ENCODE measurements around the gene USP12.

The USP12 gene

DNA sequence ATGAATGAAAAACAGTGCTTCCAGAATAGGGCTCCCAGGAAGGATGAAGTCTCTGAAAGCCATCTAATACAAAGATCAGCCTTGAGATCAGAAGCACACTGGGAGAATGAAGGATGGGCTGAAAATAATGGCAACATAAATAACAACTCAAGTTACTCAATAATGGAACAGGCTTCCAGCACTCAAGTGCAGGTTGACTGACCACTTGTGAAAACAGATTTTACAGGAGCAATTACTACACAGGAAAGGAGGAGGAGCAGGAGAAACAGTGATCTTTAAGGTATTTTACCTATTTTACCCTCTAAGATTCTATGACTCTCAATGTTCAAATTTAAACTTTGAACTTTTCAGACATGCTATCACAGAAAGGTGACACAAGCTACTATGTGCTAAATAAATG lies 106.0 kb downstream of the USP12 start:
- H3K4me3 ChIP-seq (ENCODE audit: low read depth, low read length): no peak overlapping the region
- TF ChIP-seq, protein P1, sequence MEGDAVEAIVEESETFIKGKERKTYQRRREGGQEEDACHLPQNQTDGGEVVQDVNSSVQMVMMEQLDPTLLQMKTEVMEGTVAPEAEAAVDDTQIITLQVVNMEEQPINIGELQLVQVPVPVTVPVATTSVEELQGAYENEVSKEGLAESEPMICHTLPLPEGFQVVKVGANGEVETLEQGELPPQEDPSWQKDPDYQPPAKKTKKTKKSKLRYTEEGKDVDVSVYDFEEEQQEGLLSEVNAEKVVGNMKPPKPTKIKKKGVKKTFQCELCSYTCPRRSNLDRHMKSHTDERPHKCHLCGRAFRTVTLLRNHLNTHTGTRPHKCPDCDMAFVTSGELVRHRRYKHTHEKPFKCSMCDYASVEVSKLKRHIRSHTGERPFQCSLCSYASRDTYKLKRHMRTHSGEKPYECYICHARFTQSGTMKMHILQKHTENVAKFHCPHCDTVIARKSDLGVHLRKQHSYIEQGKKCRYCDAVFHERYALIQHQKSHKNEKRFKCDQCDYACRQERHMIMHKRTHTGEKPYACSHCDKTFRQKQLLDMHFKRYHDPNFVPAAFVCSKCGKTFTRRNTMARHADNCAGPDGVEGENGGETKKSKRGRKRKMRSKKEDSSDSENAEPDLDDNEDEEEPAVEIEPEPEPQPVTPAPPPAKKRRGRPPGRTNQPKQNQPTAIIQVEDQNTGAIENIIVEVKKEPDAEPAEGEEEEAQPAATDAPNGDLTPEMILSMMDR (IDR thresholded peaks at IDR 0.05; ENCODE audit: low read depth, low read length, missing control alignments): no peak
- DNase-seq (ENCODE audit: low read depth): no peak

DNA sequence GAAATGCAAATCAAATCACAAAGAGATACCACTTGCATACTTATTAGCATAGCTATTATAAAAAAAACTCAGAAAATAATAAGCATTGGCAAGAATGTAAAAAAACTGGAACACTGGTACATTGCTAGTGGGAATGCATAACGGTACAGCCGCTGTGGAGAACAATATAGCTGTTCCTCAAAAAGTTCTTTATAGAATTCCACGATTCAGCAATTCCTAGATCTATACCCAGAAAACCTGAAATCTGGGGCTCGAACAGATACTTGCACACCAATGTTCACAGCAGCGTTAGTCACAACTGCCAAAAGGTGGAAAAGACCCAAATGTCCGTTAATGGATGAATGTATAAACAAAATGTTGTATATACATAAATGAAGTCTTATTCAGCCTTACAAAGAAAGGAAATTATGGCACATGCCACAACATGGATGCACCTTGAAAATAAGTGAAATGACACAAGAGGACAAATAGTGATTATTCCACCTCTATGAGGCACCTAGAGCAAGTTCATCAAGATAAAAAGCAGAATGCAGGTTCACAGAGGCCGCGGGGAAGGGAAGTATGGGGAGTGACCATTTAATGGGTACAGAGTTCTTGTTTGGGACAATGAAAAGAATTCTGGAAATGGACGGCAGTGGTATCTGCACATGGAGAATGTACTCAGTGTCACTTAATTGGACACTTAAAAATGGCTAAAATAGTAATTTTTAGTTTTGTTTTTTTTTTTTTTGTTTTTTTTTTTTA lies 107.2 kb downstream of the USP12 start:
- TF ChIP-seq, protein P1 (IDR thresholded peaks at IDR 0.05; ENCODE audit: low read depth, low read length, missing control alignments): no peak
- DNase-seq (ENCODE audit: low read depth): no peak

DNA sequence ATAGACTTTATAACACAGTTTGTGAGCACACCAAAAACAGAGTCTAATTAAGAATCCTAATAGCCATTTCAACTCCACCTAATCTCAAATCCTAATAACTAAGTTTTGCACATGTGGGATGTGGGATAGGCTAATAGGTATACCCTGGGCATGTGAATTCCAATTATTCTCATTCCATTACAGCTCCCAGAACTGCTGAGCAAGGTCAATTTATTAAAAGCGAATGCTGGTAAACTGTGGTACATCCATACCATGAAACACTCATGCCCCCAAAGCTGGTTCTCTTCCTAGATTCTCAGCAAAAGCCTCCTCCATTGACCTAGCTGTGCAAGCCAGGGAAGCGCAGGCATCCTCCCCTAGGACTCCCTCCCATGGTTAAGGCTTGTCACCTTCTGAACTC lies 113.8 kb downstream of the USP12 start:
- TF ChIP-seq, protein P1 (IDR thresholded peaks at IDR 0.05; ENCODE audit: low read depth, low read length, missing control alignments): no peak

More for the DNA sequence above, 107.2 kb downstream of the USP12 start:
- H3K4me3 ChIP-seq (ENCODE audit: low read depth, low read length): no peak overlapping the region

DNA sequence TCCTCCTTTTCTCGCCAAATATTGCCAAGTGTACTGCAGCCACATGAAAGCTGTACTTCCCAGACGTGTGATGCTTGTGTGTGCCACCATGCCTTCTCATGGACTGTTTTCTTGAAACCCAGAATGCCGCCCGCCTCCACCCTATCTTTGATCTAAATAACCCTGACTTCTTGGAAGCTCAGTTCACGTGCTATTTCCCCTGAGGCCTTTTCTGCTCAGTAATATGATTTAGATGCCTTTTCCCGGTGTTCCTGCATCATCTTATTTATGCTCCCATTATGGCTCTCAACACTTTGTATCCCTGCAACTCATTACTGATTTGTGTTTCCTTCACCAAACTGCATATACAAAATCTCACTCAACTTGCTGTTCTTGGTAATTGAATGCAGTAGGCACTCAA lies 116.1 kb downstream of the USP12 start:
- no peak for DNase-seq (ENCODE audit: low read depth)
- TF ChIP-seq, protein P1 (IDR thresholded peaks at IDR 0.05; ENCODE audit: low read depth, low read length, missing control alignments): no peak
- H3K4me3 ChIP-seq (ENCODE audit: low read depth, low read length): no peak overlapping the region

More for the DNA sequence above, 113.8 kb downstream of the USP12 start:
- no peak overlapping the region for H3K4me3 ChIP-seq (ENCODE audit: low read depth, low read length)
- DNase-seq (ENCODE audit: low read depth): no peak

DNA sequence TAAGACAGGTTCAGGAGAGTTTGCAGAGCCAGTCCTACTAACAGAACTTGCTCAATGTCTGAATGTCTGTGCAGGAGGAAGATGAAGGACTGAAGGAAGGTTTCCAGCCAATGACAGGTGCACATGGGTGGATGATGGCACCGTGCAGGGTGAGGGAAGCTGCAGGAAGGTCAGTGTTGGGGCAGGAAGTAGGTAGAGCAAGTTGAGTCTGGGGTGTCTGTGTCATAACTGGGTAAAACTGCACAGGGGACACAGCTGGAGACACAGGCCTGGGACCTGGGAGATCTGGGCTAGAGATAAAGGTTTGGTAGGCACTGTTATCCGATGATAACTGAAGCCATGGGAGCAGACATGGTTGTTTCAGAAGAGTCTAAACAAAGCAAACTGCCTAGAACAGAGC lies 116.9 kb downstream of the USP12 start:
- no peak overlapping the region for H3K4me3 ChIP-seq (ENCODE audit: low read depth, low read length)
- TF ChIP-seq, protein P1 (IDR thresholded peaks at IDR 0.05; ENCODE audit: low read depth, low read length, missing control alignments): no peak
- no peak for DNase-seq (ENCODE audit: low read depth)

DNA sequence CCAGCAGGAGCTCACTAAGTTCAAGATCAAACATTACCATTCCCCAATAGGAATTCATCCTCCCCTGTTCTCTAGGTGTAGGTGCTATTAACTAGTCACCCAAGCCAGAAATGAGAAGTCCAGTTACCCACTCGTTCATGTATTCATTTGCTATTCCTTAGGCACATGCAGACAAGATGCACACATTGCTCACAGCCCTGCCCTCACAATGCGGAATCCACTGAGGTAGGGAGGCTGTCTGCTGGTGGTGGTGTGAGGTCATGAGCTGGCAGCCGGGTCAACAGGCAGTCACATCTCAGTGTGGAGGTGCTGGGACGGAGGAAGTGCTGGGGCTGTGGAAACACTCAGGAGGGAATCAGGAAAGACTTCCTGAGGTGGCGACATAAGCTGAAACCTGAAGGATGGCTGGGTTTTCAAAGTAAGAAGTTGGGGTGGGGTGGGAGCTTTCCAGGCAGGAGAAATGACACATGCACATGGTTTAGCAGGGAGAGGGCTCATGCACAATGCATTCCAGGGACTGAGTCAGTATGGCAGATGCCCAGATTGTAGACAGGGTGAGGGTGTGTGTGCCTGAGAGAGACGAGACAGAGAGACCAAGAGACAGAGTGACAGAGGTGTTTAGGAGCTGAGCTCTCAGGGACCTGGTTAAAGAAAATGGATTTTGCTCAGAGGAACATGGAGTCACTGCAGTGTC lies 117.6 kb downstream of the USP12 start:
- H3K4me3 ChIP-seq (ENCODE audit: low read depth, low read length): no peak overlapping the region
- no peak for DNase-seq (ENCODE audit: low read depth)
- TF ChIP-seq, protein P1 (IDR thresholded peaks at IDR 0.05; ENCODE audit: low read depth, low read length, missing control alignments): no peak
